NT2/D1 (cell line): ENCODE results near the gene LRRK1.

ENCODE experiments used
- DNase-seq: peaks from one replicate; pipeline ENCODE4 v3.0.0-alpha.2; 2011; ENCODE audit warnings: low read depth, low spot score
- H3K27me3 ChIP-seq: 2 replicates; pipeline ENCODE4 v1.6.0; 2011; ENCODE audit warnings: mild to moderate bottlenecking; ENCODE audit not compliant: insufficient read length, insufficient read depth
- H3K36me3 ChIP-seq: 2 replicates; pipeline ENCODE4 v1.6.1; 2011; ENCODE audit warnings: mild to moderate bottlenecking, low read length, mixed read lengths; ENCODE audit not compliant: insufficient read depth, insufficient read length
- H3K4me1 ChIP-seq: 2 replicates; pipeline ENCODE4 v1.5.1; 2011; ENCODE audit not compliant: insufficient read depth, insufficient read length
- H3K4me3 ChIP-seq: 2 replicates; pipeline ENCODE4 v1.5.1; 2011; ENCODE audit warnings: low read depth; ENCODE audit not compliant: insufficient read length
- H3K9ac ChIP-seq: 2 replicates; pipeline ENCODE4 v1.6.0; 2011; ENCODE audit warnings: low read depth; ENCODE audit not compliant: insufficient read length
- H3K9me3 ChIP-seq: 2 replicates; pipeline ENCODE4 v1.5.1; 2011; ENCODE audit warnings: mild to moderate bottlenecking, low read length; ENCODE audit not compliant: insufficient read depth
- SUZ12 ChIP-seq: IDR thresholded peaks from 2 replicates; pipeline ENCODE4 v1.6.1; 2011; ENCODE audit not compliant: insufficient read length, insufficient read depth; ENCODE audit errors: extremely low read depth
- YY1 ChIP-seq: IDR thresholded peaks from 2 replicates; pipeline ENCODE4 v1.6.1; 2011; ENCODE audit not compliant: insufficient read length, insufficient read depth
- ZNF274 ChIP-seq: IDR thresholded peaks from 2 replicates; pipeline ENCODE4 v1.6.1; 2011; ENCODE audit warnings: mild to moderate bottlenecking, low read depth, low read length

The LRRK1 gene

DNA sequence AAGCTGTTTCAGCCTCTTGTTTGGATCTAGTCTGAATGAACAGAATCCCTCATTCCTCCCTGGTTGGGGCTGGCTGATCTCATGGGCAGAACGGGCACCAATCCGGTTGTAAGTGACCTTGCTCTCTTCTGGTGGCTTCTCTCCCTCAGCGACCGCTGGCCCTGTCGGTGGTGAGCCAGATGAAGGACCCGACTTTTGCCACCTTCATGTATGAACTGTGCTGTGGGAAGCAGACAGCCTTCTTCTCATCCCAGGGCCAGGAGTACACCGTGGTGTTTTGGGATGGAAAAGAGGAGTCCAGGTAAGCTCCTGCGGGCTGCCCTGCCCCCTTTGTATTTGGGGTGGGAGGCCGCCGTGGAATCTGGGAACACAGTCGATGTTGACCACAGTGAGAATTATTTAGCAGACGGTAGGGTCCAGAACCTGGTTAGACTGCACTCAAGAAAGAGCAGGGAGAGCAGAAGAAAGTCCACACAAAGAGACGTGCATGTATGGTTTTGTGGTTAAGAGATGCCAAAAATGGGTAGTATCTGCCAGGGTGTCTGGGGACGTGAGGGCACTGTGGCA lies 138.8 kb downstream of the LRRK1 start:
- H3K9me3 ChIP-seq = peaks cover 17% of the 10 kb centered on the region; the same call in 1 of the 2 replicates
- DNase-seq = no peak
- peaks cover 22% of the 10 kb centered on the region for H3K4me1 ChIP-seq
- no peak overlapping the region for H3K9ac ChIP-seq
- no peaks in the 10 kb centered on the region for H3K27me3 ChIP-seq
- peaks cover 42% of the 10 kb centered on the region for H3K36me3 ChIP-seq
- TF ChIP-seq YY1 (no peak), ZNF274 (no peak), SUZ12 (no peak)
- H3K4me3 ChIP-seq = no peak overlapping the region

DNA sequence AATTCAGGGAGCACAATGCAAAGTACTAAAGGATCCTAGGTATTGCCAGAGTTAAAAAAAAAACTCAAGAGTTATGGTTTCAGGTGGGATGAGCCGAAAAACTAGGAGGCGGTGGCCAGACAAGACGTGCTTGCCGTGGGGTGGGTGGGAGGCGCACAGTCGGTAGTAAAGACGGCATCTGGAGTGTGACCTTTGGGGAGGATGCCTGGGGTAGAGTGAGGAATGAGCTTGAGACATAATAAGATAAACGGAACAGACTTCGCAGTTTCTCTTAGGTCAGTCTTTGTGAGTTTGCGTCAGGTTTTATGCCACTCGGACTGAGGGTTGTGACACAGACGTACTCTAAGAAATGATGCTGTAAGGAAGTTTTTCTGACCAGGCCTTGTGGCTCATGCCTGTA lies 139.6 kb downstream of the LRRK1 start:
- no peaks in the 10 kb centered on the region for H3K27me3 ChIP-seq
- no peak overlapping the region for H3K9ac ChIP-seq
- peaks cover 19% of the 10 kb centered on the region for H3K4me1 ChIP-seq
- TF ChIP-seq ZNF274 = no peak
- TF ChIP-seq YY1 = no peak
- no peak for TF ChIP-seq SUZ12
- no peak for DNase-seq
- peaks cover 35% of the 10 kb centered on the region for H3K36me3 ChIP-seq
- peaks cover 17% of the 10 kb centered on the region; the same call in 1 of the 2 replicates for H3K9me3 ChIP-seq
- H3K4me3 ChIP-seq = no peak overlapping the region

DNA sequence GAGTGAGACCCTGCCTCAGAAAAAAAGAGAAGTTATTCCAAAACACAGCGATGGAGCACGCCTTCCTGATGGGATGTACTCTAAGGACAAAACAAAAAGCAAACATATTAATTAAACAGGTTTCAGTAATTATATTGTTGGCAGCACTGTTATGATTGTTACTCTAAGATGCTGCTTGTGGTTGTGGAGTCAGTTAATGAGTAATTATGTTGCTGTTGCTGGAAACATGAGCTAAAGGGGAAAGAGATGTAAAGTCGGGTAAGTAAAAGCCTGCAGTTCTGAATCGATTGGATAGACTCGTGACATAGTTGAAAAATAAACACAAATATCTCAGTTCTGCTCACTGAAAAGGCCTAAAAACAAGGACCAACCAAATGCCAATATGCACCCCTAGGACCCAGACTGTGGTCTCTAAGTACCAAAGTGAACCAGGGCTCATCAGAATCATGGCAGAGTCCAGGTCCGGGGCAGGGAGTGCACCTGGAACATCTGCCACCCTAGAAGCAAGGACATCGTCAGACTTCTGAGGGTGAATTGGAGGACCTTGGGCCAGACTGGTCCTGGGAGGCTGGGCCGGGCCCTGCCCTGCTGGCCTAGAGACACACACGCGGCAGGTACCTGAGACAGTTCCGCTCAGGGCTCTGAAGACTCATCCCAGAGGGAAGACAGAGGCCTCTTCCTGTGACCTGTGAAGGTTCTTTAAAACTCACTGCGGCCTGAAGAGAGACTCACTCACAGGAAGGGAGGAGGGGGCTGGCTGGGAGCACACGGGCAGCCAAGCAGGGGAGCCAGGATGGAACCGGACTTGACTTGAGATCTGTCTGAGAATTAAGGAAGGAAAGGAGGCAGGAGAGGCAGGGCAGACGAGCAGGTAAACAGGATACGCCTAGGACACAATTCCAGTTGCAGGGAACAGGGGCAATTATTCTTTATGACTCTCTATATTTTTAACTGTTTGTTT lies 140.5 kb downstream of the LRRK1 start:
- Histone ChIP-seq H3K9ac (no peak overlapping the region), H3K9me3 (peaks cover 17% of the 10 kb centered on the region; the same call in 1 of the 2 replicates), H3K4me1 (peaks cover 29% of the 10 kb centered on the region), H3K36me3 (peaks cover 35% of the 10 kb centered on the region), H3K4me3 (no peak overlapping the region), H3K27me3 (no peaks in the 10 kb centered on the region)
- no peak for DNase-seq
- TF ChIP-seq SUZ12 (no peak), YY1 (no peak), ZNF274 (no peak)

DNA sequence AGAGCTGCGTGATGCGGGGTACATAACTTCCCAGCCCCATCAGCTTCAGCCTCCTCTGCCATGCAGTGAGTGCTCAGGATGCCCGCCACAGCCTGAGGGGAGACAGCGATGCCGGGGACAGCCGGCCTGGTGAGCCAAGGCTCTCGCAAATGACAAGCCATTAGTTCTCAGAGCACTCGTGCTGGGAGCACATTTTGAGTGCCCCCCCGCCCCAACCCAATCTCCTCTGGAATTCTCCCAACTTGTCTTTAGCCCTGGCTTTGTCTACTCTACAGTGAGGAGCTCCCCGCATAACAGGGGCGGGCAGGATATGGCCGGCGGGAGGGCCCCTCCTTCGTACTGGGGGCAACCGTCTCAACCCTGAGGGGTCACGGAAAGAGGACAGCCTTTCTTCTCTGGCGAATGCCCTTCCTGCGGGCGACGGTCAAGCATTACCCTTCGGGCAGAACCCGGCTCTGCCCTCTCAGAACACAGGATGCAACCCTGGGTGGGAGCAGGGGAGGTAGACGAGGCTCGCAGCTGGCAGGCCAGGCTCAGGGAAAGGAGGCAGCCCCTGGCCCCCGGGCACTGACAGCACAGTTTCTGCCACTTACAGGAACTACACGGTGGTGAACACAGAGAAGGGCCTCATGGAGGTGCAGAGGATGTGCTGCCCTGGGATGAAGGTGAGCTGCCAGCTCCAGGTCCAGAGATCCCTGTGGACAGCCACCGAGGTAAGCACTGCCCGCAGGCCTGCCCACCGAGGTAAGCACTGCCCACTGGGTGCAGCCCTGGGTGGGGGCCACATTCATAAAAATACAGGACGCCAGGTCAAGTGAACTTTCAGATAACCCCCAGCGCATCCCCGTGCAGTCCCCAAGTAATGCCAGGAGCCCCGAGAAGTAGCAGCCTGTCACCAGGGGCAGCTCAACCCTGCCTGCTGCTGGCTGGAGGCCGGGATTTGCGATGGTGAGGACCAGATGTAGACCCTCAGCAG lies 141.7 kb downstream of the LRRK1 start:
- DNase-seq = no peak
- peak overlapping the region; percentile 51 for H3K9ac ChIP-seq
- H3K9me3 ChIP-seq = peaks cover 17% of the 10 kb centered on the region; the same call in 1 of the 2 replicates
- no peak overlapping the region for H3K4me3 ChIP-seq
- peaks cover 2% of the 10 kb centered on the region for H3K27me3 ChIP-seq
- H3K36me3 ChIP-seq = peaks cover 33% of the 10 kb centered on the region
- no peak for TF ChIP-seq YY1
- no peak for TF ChIP-seq SUZ12
- TF ChIP-seq ZNF274 = no peak
- peaks cover 39% of the 10 kb centered on the region for H3K4me1 ChIP-seq

DNA sequence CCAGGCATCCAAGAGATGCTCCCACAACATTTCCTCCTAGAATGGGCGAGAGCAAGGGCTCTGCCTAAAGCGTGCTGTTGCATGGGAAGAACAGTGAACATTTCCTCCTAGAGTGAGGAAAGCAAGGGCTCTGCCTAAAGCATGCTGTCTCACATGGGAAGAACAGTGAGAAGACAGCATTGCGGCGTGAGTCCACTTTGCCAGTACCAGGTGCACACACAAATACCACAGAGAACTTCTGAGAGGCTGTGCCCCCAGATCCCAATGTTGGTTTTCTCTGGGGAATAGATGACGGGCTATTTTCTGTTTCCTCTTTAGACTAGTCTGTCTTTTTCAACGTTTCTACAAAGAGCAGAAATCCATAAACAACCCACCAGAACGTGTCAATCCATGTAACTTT lies 142.9 kb downstream of the LRRK1 start:
- no peak for DNase-seq
- Histone ChIP-seq H3K4me1 (peaks cover 46% of the 10 kb centered on the region), H3K27me3 (peaks cover 2% of the 10 kb centered on the region), H3K36me3 (peaks cover 42% of the 10 kb centered on the region), H3K9ac (no peak overlapping the region), H3K4me3 (no peak overlapping the region), H3K9me3 (peaks cover 17% of the 10 kb centered on the region; the same call in 1 of the 2 replicates)
- TF ChIP-seq SUZ12 = no peak
- no peak for TF ChIP-seq ZNF274
- no peak for TF ChIP-seq YY1

DNA sequence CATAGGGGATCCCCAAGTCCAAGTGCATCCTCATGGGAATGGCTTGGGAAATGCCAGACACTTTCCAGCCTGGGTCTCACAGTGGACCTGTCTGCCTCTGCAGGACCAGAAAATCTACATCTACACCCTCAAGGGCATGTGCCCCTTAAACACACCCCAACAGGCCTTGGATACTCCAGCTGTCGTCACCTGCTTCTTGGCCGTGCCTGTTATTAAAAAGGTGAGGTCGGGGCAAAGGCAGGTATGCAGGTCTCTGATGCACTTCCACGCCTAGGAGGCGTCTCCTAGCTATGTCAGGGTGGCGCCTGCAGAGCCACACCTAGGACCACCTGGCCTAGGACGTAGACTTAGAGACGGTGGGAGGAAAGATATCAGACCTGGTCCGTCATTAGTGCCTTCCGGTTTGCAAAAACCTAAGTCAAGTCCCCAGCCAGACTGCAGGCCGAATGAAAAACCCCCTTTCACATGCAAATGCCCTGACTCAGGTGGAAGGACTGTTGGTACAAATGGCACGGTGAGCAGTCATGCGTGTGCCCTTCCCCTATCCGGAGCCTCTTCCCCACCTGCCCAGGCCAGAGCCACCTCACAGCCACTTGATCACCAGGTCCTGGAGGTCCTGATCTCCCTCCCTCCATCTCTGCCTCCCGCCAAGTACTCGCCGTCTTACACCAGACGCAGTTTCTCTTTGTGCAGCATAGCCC lies 143.5 kb downstream of the LRRK1 start:
- H3K27me3 ChIP-seq = peaks cover 2% of the 10 kb centered on the region
- H3K4me3 ChIP-seq = peak overlapping the region; percentile 9
- H3K9me3 ChIP-seq = peaks cover 17% of the 10 kb centered on the region; the same call in 1 of the 2 replicates
- H3K4me1 ChIP-seq = peaks cover 50% of the 10 kb centered on the region
- H3K36me3 ChIP-seq = peaks cover 39% of the 10 kb centered on the region
- H3K9ac ChIP-seq = peak overlapping the region; percentile 61
- TF ChIP-seq SUZ12 (no peak), YY1 (no peak), ZNF274 (no peak)
- peak; percentile 52 for DNase-seq
